ENCODE measurements around the gene SAMHD1. TPM values are rescaled to one million over a fixed set of nuclear protein-coding genes. Genes with fewer than 3 reads are reported as not detected.
"Not testable (repeated sequence)": the region's sequence is repeated elsewhere in the genome, so short reads cannot be mapped to it uniquely, and the experiment has no call there.

The SAMHD1 gene
- total RNA-seq, 1 donor, result 203 TPM

GRCh38 chr20:36848078-36848660 is 103.3 kb downstream of the SAMHD1 start:
- Histone ChIP-seq H3K4me3 (ENCODE audit: low read length) (no peak overlapping the region), H3K4me1 (ENCODE audit: insufficient read depth, low read length) (peaks cover 52% of the 10 kb centered on the region), H3K9me3 (ENCODE audit: low read depth, low read length) (no peaks in the 10 kb centered on the region), H3K27me3 (ENCODE audit: insufficient read depth, low read length) (no peaks in the 10 kb centered on the region)

DNA sequence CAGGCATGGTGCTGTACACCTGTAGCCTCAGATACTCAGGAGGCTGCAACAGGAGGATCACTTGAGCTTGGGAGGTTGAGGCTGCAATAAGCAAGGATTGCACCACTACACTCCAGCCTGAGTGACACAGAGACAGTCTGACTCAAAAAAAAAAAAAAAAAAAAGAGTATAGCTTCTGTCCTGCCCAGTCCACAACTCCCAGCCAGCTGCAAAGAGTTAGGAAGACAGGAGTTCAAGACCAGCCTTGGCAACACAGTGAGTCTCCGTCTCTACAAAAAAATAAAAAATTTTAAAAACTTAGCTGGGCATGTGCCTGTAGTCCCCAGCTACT is 103.8 kb downstream of the SAMHD1 start:
- no peaks in the 10 kb centered on the region for H3K27me3 ChIP-seq (ENCODE audit: insufficient read depth, low read length)
- H3K4me1 ChIP-seq (ENCODE audit: insufficient read depth, low read length), result peaks cover 57% of the 10 kb centered on the region
- H3K9me3 ChIP-seq (ENCODE audit: low read depth, low read length), result no peaks in the 10 kb centered on the region
- no peak overlapping the region for H3K4me3 ChIP-seq (ENCODE audit: low read length)

- H3K4me3 ChIP-seq (ENCODE audit: low read length), result no peak overlapping the region
- no peaks in the 10 kb centered on the region for H3K27me3 ChIP-seq (ENCODE audit: insufficient read depth, low read length)
- H3K4me1 ChIP-seq (ENCODE audit: insufficient read depth, low read length), result peaks cover 62% of the 10 kb centered on the region
- H3K9me3 ChIP-seq (ENCODE audit: low read depth, low read length), result no peaks in the 10 kb centered on the region
These were observed 104.3 kb downstream of the SAMHD1 start for GRCh38 chr20:36847009-36847709.

DNA sequence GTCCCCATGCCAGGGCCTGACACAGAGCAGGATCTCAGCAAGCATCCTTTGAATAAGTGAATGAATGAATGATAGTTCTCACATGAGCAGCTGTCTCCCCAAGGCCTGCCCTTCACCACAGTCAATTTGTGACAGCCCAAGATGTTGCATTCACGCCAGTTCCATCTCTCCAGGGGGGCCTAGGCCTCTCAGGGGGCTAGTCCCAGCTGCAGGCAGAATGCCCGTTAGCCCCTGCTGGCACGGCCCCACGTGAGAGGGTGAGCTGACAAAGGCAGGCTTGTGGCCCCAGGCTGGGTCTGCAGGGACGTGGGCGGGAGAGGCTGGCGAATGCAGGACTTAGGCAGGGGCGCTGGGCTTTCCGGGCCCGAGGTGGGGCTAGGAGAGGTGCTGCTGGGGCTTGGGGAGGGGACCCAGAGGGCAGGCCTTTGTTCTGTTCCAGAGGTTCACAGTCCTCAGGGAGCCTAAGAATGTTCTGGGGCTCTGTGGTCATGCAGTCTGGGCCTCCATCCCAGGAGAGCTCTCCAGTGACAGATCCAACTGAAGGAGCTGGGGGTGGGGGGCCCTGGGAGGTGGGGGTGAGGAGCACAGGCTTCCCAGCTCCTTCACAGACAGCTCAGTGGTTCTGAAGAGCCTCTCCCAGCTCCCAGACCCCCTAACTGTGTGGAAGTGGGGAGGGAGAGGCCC is 106.1 kb downstream of the SAMHD1 start:
- H3K4me3 ChIP-seq (ENCODE audit: low read length), result no peak overlapping the region
- H3K27me3 ChIP-seq (ENCODE audit: insufficient read depth, low read length), result no peaks in the 10 kb centered on the region
- H3K4me1 ChIP-seq (ENCODE audit: insufficient read depth, low read length), result peaks cover 75% of the 10 kb centered on the region
- H3K9me3 ChIP-seq (ENCODE audit: low read depth, low read length), result no peaks in the 10 kb centered on the region

DNA sequence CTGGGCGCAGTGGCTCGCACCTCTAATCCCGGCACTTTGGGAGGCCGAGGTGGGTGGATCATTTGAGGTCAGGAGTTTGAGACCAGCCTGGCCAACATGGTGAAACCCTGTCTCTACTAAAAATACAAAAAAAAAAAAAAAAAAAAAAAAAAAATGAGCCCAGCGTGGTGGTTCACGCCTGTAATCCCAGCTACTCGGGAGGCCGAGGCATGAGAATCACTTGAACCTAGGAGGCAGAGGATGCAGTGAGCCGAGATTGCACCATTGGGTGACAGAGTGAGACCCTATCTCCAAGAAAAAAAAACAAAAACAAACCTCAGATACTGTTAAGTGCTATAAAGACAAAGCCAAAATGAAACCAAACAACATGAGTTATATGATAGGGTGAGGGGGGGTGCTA is 110.5 kb downstream of the SAMHD1 start:
- H3K27me3 ChIP-seq (ENCODE audit: insufficient read depth, low read length); H3K4me3 ChIP-seq (ENCODE audit: low read length); H3K9me3 ChIP-seq (ENCODE audit: low read depth, low read length): not testable (repeated sequence)
- peaks cover 63% of the 10 kb centered on the region for H3K4me1 ChIP-seq (ENCODE audit: insufficient read depth, low read length)

Other genes with a start within 250 kb of the SAMHD1 start
- gene NDRG3, start 205.6 kb downstream of the SAMHD1 start, total RNA-seq, result 19.0 TPM
- gene DSN1, start 177.9 kb downstream of the SAMHD1 start, total RNA-seq, result 10.2 TPM
- 0.10 TPM for gene TLDC2, start 75.6 kb downstream of the SAMHD1 start, total RNA-seq
- gene RBL1, start 144.3 kb upstream of the SAMHD1 start, total RNA-seq, result 28.9 TPM
- gene RPN2, start 227.6 kb upstream of the SAMHD1 start, total RNA-seq, result 124 TPM
- gene MROH8, start 227.8 kb upstream of the SAMHD1 start, total RNA-seq, result 1.8 TPM